Middle frontal gyrus (tissue), 1 donor: ENCODE results near the gene TCEAL1.
"Not testable (repeated sequence)": the region's sequence is repeated elsewhere in the genome, so short reads cannot be mapped to it uniquely, and the experiment has no call there.

Source experiments
- DNase-seq: peaks from one replicate; pipeline ENCODE4 v3.0.0-alpha.2; 2015; ENCODE audit warnings: low spot score; ENCODE audit errors: extremely low spot score

Gene TCEAL1, protein sequence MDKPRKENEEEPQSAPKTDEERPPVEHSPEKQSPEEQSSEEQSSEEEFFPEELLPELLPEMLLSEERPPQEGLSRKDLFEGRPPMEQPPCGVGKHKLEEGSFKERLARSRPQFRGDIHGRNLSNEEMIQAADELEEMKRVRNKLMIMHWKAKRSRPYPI

DNA sequence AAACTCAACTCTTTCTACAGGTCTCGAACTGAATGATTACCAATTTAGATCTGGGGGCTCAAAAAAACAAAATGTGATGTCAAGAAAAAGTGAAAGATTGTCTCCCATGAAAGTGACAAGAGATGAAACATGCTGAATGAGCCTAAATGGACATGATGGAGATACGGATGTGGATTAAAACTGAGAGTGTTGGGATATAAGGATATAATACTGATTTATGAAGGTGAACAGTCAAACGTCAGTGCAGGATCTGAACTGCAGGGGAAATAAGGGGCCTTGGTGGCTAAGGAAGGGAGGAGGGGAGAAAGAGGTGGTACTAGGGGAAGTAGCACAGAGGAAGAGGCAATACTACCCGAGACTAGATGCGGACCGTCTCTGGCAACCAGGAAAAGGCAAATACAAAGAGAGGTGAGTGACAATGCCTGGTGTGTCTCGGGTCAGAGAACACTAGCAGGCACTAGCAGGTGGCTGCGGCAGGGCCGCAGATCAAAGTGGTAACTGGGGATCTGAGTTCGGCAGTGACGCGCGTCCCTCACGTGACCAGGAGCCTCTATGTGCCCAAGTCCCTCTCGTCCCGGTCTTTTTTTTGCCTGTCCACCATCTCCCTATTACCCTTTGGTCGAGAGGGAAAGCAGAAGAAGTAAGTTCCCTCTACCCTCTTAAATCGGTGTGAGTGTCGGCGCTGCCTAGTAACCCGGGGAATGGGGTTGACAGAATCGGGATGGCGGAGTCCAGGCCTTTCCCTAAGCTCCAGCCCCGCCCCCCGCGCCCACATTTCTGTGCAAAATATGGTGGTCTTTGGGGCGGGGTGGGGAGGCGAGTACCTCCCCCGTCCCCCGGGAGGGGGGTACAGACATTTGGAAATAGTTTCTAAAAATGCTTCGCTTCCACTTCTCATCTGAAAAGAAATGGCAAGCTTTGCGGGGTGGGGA is at the start of gene TCEAL1:
Gene TCEAL1, plus strand, starts transcription at position 590 of the 932 bp plus-strand sequence. CDS start 942 bp downstream, outside the sequence.
- DNase-seq = peak; percentile 50

DNA sequence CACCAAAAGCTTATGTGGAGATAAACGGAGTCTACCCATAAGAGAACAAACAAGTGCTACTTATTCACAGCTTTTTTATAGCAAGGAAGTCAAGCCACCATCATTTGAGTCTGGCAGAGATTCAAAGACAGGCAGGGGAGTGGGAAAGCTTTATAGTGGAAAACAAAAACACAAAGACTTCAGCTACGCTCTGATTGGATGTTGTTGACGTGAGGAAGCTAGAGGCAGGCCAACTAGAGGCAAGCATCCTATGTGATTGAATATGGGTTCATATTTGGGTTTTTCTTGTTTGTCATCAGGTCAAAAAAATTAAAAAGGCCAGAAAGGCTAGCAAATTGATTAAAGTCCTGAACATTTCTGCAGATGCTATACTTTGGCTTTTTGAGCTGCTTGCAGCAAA is 44.2 kb upstream of the TCEAL1 start:
- no peak for DNase-seq

DNA sequence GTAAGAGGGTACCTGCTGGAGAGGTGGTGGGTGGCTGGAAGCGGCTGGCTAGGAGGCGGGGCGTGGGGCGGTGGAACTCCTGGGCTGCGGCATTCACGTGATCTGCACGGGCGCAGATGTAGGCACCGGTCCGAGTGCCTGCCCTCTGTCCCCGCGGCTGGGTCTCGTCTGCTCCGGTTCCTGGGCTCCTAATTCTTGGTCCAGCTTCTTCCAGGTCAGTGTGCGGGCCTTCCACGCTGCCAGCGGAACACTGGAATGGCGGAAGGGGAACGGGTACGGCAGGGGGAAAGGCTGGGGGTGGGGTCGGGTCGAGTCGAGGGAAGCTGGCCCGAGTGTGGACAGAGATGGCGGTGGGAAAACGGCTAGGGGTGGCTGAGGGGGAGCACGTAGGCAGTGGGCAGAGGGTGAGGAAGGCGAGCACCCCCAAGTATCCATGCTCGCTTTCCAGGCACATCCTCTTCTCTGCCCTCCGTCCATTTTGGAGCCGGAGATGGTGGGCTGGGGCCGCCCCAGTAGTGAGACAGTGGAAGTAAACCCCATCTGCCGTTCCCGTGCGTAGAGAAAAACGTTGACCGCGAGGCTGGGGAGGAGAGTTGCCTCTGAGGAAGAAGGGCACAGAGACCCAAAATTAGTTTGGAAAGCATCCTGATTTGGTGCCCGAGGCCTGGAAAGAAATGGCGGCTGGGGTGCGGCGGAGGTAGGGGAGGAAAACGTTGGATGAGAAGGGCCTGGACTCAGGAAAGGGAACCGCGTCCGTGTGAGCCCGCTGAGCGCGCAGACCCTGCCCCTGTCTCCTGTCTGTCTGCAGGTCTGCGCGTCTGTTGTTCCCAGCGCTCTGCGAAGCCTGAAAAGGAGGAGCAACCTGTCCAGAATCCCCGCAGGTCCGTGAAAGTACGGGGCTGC is 43.1 kb upstream of the TCEAL1 start, which contains the start of gene TCEAL4:
Gene TCEAL4, plus strand, starts transcription at position 105 of the 903 bp plus-strand sequence. CDS start 1,161 bp downstream, outside the sequence.
- DNase-seq = peak; percentile 32

DNA sequence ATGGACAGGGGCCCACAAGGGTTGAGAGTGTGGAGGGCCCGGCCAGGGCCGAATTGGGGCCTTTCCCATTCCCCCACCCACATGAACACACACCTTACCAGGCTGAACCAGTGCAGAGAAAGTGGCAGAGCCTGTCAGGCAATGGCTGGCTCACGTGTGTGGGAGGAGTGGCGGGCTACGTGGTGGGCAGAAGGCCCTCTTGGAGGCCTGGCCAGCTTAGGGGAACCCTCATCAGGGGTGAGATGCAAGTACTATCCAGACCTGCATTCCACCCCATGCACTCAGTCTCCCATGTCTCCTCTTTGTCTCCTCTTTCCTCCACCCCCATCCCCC is 42.5 kb upstream of the TCEAL1 start:
- DNase-seq = no peak

DNA sequence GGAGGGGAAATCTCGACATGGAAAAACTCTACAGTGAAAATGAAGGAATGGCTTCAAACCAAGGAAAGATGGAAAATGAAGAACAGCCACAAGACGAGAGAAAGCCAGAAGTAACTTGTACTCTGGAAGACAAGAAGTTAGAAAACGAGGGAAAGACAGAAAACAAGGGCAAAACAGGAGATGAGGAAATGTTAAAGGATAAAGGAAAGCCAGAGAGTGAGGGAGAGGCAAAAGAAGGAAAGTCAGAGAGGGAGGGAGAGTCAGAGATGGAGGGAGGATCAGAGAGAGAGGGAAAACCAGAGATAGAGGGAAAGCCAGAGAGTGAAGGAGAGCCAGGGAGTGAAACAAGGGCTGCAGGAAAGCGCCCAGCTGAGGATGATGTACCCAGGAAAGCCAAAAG is 42.1 kb upstream of the TCEAL1 start:
- DNase-seq = no peak

DNA sequence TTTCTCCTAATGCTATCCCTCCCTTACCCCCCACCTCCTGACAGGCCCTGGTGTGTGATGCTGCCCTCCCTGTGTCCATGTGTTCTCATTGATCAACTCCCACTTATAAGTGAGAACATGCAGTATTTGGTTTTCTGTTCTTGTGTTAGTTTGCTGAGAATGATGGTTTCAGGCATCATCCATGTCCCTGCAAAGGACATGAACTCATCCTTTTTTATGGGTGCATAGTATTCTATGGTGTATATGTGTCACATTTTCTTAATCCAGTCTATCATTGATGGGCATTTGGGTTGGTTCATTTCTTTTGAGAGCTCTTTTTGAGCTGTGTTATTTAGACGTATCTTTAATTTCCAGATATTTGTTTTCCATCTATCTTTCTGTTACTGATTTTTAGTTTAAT is 36.5 kb upstream of the TCEAL1 start:
- DNase-seq = not testable (repeated sequence)

DNA sequence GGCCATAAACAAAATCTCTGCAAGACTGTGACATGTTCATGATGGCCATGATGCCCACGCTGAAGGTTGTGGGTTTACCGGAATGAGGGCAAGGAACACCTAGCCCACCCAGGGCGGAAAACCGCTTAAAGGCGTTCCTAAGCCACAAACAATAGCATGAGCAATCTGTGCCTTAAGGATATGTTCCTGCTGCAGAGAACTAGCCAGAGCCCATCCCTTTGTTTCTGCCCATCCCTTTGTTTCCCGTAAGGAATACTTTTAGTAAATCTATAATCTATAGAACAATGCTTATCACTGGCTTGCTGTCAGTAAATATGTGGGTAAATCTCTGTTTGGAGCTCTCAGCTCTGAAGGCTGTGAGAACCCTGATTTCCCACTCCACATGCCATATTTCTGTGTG is 33.6 kb upstream of the TCEAL1 start:
- not testable (repeated sequence) for DNase-seq

DNA sequence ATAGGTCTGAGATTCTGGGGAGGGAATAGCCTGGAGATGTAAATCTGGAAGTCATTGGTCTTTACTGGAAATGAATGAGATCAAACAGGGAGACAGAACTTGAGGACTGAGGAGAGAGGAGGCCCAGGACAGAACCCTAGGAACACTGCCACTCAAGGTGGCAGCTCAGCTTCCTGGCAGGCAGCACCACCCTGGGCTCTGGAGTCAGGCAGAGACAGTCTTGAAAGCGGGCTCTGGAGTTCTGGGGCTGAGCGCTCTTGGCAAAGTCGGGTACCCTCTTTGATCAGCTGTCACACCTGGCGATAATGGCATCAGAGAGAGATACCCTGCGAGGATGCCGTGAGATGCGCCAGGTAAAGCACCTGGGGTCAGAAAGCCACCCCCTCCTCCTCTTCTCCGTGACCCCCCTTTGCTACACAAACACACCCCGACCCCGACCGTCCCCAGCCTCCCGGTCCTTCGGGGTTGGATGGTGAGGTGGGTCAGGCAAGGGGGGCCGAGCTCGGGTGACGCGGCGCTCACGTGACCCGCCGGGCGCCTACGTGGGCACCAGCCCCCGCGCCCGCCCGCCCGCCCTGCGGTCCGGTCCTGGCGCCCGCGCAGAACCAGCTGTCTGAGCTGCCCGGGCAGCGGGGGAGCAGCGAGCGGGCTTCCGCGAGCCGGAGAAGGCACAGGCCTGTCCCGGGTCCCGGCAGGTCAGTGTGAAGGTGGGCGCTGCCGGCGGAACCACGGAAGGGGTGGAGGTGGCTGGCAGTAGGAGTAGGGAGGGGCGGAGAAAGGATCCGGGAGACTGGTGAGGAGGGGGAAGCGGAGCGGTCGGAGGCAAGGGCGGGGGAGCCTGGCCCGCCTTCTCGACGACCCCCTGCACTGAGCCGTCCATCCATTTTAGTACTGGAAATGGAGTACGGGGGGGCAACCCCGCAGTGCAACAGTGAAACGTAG is 21.1 kb upstream of the TCEAL1 start, which contains the start of gene TCEAL3:
Gene TCEAL3, plus strand, starts transcription at position 600 of the 942 bp plus-strand sequence. CDS start 1,102 bp downstream, outside the sequence.
- DNase-seq = no peak

DNA sequence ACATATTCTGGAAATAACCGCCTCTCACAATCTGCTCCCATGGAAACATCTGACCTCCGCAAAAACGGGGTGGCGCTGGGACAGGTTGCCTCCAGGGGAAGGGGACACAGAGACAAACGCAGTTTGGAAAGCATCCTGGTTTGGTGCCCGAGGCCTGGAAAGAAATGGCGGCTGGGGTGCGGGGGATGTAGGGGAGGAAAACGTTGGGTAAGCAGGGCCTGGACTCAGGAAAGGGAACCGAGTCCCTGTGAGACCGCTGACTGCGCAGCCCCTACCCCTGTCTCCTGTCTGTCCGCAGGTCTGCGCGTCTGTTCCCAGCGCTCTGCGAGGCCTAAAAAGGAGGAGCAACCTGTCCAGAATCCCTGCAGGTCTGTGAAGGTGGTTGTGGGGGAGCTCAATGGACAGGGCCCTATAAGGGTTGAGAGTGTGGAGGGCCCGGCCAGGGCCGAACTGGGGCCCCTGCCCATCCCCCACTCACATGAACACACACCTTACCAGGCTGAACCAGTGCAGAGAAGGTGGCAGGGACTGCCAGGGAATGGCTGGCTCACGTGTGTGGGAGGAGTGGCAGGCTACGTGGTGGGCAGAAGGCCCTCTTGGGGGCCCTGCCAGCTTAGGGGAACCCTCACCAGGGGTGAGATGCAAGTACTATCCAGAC is 20.3 kb upstream of the TCEAL1 start:
- DNase-seq = no peak

DNA sequence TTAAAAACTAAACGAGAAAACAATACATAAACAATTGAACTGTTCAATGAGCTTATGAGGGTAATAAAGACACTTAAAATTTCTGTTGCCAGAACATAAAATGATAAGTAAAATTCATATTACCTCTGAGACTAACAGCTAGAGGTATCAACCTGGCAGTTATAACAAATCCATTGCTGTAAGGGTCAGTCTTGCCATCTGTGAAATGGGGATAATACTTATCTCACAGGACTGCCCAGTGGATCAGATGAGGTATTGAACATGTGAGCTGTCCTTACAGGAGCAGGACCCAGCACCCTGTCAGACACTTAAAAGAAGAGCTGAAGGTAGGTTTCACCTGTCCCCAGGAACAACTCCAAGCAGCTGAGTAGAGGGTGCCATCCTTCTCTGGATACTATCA is 18.5 kb upstream of the TCEAL1 start:
- no peak for DNase-seq

DNA sequence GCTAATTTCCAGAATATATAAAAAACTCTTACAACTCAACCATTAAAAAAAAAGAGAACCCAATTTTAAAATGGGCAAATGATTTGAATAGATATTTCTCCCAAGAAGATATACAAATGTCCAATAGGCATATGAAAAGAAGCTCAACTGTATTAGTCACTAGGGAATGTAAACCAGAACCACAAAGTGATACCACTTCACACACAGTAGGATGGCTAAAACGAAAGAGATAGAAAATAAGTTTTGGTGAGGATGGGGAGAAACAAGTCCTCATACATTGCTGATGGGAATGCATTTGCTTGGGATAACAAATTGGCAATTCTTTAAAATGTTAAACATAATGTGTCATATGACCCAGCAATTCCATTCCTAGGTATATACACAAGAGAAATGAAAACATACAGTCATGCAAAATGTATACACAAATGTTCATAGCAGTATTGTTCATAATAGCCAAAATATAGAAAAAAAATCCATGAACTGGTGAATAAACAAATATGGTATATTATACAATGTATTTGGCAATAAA is 15.3 kb upstream of the TCEAL1 start:
- DNase-seq = no peak

DNA sequence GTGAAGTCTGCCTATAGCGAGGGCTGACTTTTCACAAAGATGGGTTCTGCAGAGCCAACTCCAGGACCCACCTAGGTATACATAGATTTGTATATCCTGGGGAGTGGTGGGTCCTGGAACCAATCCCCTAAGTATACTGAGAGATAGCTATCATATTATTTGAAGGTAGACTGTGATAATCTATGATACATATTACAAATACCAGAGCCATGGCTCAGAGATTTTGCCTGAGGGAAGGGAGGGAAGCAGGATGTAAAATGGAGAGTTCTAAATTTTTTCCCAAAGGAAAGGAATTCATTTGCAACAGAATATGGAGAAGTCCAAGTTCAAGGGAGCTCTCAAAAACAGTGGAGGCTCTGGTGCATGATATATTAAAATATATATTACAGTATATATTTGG is 13.8 kb upstream of the TCEAL1 start:
- no peak for DNase-seq

DNA sequence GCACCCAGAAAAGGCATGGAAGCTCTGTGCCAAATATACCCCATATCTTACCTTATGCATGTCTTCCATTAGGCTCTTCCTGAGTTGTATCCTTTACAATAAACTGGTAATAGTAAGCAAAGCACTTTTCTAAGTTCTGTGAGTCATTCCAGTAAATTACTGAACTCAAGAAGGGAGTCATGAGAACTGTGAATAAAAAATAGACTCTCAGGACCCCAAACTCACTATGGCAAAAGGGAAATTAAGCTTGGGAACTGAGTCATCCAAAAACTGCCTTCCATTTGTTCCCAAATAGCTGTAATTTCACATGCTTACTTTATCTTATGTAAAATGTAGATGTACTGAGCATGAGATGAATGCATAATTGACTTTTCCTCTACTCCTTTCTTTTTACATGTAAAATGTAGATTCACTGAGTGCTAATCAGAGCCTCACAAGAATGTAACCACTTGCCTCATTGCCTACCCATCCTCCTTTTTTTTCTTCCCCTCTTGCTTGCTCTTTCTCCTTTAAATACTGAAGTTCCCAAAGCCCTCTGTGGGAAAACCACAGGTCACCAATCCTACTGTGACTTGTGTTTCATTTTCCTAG is 12.9 kb upstream of the TCEAL1 start:
- no peak for DNase-seq

DNA sequence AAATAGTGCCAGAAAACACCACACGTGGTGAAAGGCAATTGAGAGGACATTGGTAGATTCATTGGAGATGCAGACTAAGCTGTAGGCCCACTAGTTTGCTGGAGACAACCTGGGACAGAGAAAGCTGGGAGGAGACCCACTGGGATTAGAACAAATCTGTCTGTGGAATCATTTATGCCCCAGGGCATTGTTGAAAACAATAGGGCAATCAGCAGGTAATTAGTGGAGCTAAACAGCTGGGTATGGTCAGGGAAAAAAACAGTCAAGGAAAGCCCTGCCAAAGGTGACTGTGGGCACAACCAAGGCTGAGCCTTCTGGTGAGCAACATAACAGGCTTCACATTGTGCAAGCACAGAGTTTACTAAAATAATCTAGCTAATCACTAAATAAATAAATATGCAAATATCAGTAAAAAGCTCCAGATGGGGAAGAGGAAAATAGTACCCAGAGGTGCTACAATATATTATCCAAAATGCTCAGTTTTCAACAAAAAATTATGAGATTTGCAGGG is 12.0 kb upstream of the TCEAL1 start:
- no peak for DNase-seq

DNA sequence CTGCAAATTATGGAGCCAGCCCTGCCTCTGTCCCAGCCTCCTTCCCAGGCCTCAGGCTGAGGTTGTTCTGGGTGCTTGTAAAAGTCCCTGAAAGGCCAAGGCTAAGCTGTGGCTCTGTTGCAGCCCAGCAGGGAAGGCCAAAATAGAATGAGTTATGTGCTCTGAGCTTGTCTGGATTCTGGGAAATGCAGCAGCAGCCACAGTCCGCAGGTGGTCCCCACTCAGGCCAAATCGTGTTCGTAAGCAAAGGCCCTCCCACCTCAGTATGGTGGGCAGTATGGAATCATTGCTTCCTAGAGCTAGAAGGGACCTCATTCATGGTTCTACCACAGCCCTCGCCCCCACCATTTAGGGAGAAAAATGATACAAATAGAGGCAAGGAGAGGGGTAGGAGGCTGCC is 4.7 kb upstream of the TCEAL1 start:
- DNase-seq = no peak

DNA sequence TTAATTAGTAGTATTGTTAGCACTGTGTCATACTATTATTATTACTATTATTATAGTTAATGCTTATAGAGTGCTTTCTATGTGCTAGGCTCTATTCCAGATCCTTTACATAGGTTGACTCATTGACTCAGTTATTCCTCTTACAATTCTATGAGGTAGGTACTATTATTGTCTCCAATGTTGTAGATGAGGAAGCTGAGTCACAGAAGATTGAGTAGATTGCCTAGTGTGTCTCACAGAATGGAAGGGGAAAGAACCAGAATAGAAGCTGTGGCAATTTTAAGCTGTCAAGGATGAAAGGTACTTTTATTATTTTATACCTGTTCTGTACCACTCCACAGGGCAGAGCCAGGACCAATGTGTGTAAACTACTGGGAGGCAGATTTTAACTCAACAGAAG is 1.9 kb upstream of the TCEAL1 start:
- DNase-seq = no peak

DNA sequence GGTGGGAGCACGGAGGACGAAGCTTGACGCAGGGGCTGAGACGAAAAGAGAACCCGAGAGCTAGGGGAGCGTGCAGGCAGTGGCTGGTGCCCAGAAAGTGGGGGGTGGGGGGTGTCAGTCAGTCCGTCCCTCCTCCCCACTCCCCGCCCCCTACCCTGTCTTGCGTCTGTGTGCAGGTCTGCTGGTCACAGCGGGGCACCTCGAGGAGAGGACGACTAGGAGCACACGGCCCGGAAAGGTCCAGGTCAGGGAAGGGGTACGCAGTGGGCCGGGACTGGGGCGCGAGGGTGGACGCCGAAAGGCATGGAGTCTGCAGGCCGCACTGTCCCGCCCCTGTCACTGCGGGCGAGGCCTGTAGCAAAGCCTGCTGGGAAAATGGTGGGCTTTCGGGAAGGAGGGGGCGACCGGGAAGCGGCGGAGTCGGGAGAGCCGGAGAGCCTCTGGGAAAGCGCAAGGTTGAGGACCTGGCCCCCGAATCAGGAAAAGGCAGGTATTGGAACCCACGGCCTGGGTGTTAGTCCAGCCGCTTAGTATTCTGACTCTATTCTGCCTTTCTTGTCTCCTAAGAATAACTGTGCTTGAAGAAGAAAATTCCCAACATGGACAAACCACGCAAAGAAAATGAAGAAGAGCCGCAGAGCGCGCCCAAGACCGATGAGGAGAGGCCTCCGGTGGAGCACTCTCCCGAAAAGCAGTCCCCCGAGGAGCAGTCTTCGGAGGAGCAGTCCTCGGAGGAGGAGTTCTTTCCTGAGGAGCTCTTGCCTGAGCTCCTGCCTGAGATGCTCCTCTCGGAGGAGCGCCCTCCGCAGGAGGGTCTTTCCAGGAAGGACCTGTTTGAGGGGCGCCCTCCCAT is 769 bp downstream of the TCEAL1 start:
- peak; percentile 33 for DNase-seq

DNA sequence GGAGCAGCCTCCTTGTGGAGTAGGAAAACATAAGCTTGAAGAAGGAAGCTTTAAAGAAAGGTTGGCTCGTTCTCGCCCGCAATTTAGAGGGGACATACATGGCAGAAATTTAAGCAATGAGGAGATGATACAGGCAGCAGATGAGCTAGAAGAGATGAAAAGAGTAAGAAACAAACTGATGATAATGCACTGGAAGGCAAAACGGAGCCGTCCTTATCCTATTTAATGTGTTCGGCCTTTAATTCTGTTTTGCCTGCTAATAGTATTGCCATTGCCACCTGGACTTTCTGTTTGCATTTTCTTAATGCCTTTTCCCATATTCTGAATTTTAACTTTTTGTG is 1.4 kb downstream of the TCEAL1 start:
- DNase-seq = no peak
